GM18519 (cell line): Measurements from ENCODE around the gene SPEG.

Experiments
- ATAC-seq: cut with Tn5 transposase; IDR thresholded peaks from one replicate; pipeline ENCODE4 v1.9.1; 2021; ENCODE audit warnings: mild to moderate bottlenecking, moderate library complexity; ENCODE audit not compliant: unreplicated experiment, low FRiP score

Gene SPEG

GRCh38 chr2:219491278-219491963 is 56.8 kb downstream of the SPEG start:
- no peak for ATAC-seq

- no peak for ATAC-seq
Measured at GRCh38 chr2:219492575-219492974, 57.9 kb downstream of the SPEG start.

- no peak for ATAC-seq
Measured at GRCh38 chr2:219493086-219493485, 58.4 kb downstream of the SPEG start.

GRCh38 chr2:219494952-219495530 is 60.4 kb downstream of the SPEG start:
- ATAC-seq: no peak

- peak; percentile 25 for ATAC-seq
Measured at GRCh38 chr2:219495531-219496122, 61.0 kb downstream of the SPEG start.

GRCh38 chr2:219496247-219496824 is 61.7 kb downstream of the SPEG start:
- ATAC-seq: no peak

GRCh38 chr2:219496825-219497494 is 62.3 kb downstream of the SPEG start:
- no peak for ATAC-seq

- ATAC-seq: no peak
Measured at GRCh38 chr2:219497495-219498279, 63.0 kb downstream of the SPEG start.

- peak; percentile 94 for ATAC-seq
Measured at GRCh38 chr2:219498280-219499057, 63.8 kb downstream of the SPEG start, which contains the start of gene GMPPA. Gene GMPPA (plus strand): TSS chr2:219498891. CDS start chr2:219499976, 1,085 bp downstream.

- no peak for ATAC-seq
Measured at GRCh38 chr2:219499058-219499307, 64.3 kb downstream of the SPEG start.

- ATAC-seq: no peak
Measured at GRCh38 chr2:219499555-219499954, 64.9 kb downstream of the SPEG start.

- ATAC-seq: no peak
Measured at GRCh38 chr2:219500135-219500534, 65.5 kb downstream of the SPEG start.

- no peak for ATAC-seq
Measured at GRCh38 chr2:219501849-219502248, 67.2 kb downstream of the SPEG start.

- ATAC-seq: no peak
Measured at GRCh38 chr2:219502618-219503017, 68.0 kb downstream of the SPEG start.

GRCh38 chr2:219505585-219505984 is 70.9 kb downstream of the SPEG start:
- ATAC-seq: no peak

- no peak for ATAC-seq
Measured at GRCh38 chr2:219506153-219506801, 71.6 kb downstream of the SPEG start.

- no peak for ATAC-seq
Measured at GRCh38 chr2:219506802-219507526, 72.3 kb downstream of the SPEG start.

GRCh38 chr2:219507581-219508443 is 73.2 kb downstream of the SPEG start:
- no peak for ATAC-seq
